Heart left ventricle (tissue), 16 donors: ENCODE measurements around the gene CCL21. TPM values are rescaled to one million over a fixed set of nuclear protein-coding genes. Genes with fewer than 3 reads are reported as not detected.

ENCODE experiments used
- ATAC-seq, 4 donors: fragments of 200-7000 bp; cut with Tn5 transposase; one replicate each; pipeline ENCODE4 v1.9.1; 2020 to 2022; ENCODE audit warnings: moderate library complexity in 4 of 4, mild to moderate bottlenecking in 3 of 4, moderate number of reproducible peaks in 1 of 4
- DNase-seq, 5 donors: peaks; one replicate each; pipeline ENCODE4 v3.0.0-alpha.2; 2020
- H3K27ac ChIP-seq, 12 donors: fragments of 200-600 bp; sonication (generic) in 4 of 12; one replicate each; pipeline versions ENCODE4 v1.5.0 to v1.8.0; 2016 to 2022; ENCODE audit warnings: mild to moderate bottlenecking in 2 of 12
- H3K27me3 ChIP-seq, 9 donors: fragments of 200-600 bp; sonication (generic) in 2 of 9; one replicate each; pipeline versions ENCODE4 v1.5.1 to v1.8.0; 2016 to 2022; ENCODE audit warnings: mild to moderate bottlenecking in 3 of 9
- H3K36me3 ChIP-seq, 9 donors: fragments of 200-600 bp; sonication (generic) in 2 of 9; one replicate each; pipeline versions ENCODE4 v1.5.0 to v1.8.0; 2018 to 2022; ENCODE audit warnings: mild to moderate bottlenecking in 2 of 9
- H3K4me1 ChIP-seq, 12 donors: fragments of 200-600 bp; sonication (generic) in 4 of 12; one replicate each; pipeline versions ENCODE4 v1.5.0 to v1.8.0; 2016 to 2022; ENCODE audit warnings: mild to moderate bottlenecking in 3 of 12
- H3K4me3 ChIP-seq, 12 donors: fragments of 200-600 bp; sonication (generic) in 4 of 12; one replicate each; pipeline versions ENCODE4 v1.5.0 to v1.8.0; 2017 to 2022; ENCODE audit warnings: mild to moderate bottlenecking in 9 of 12, moderate library complexity in 4 of 12
- H3K9me3 ChIP-seq, 12 donors: fragments of 200-600 bp; sonication (generic) in 4 of 12; one replicate each; pipeline versions ENCODE4 v1.5.0 to v1.8.0; 2016 to 2022; ENCODE audit warnings: mild to moderate bottlenecking in 1 of 12
- CTCF ChIP-seq, 12 donors: fragments of 200-600 bp; sonication (generic) in 4 of 12; IDR thresholded peaks; one replicate each; pipeline versions ENCODE4 v1.5.0 to v1.8.0; 2018 to 2022; ENCODE audit warnings: antibody characterized with exemption in 12 of 12, mild to moderate bottlenecking in 5 of 12
- POLR2A ChIP-seq, 2 donors: fragments of 450-650 bp; IDR thresholded peaks; one replicate each; pipeline ENCODE4 v1.6.1; 2017; ENCODE audit warnings: antibody characterized with exemption in 2 of 2, mild to moderate bottlenecking in 2 of 2, moderate library complexity in 2 of 2
- WGBS, 4 donors: extraction: QIAGEN DNeasy Blood & Tissue Kit in 2 of 4; methylation state at CpG; one replicate each; pipeline versions ENCODE4 v1.1.5 to v1.1.7; 2013 to 2018; 5-methylcytosine and 5-hydroxymethylcytosine counted together
- intact Hi-C, 10 donors: fragments of 100-400 bp; cut with DNase I; formaldehyde crosslinking; loops; one replicate each; pipeline versions ENCODE4 v1.11.1 to v1.14.2; 2022
- polyA plus RNA-seq, 2 donors: library from polyadenylated mRNA; stranded (reverse); fragments of 200-250 nt; gene quantifications; one replicate each; pipeline ENCODE4 v1.2.3, GENCODE V29; 2013
- total RNA-seq, 9 donors: library from RNA; depleted of rRNA in 2 of 9; stranded (reverse); fragments of >200 nt in 2 of 9; fragmentation: NEBNext Ultra II Directional in 3 of 9; extraction: Animal tissue kit (Norgen Biotek cat#: 25700) in 3 of 9; gene quantifications; one replicate each; pipeline versions ENCODE4 v1.1.0 to v1.2.4, GENCODE V29; 2016 to 2023
- donor health status: ischemic (EF 13 %, LVEDD 7.1; RV severe dilation, severe dysfunction).
- donor health status: healthy with polysubstance abuse.
- donor health status: DM: no; HTN: yes; CAD: no.
- donor health status: DM: no; HTN: no; CAD: no.
- donor health status: ischemic (EF 25% LVEDD 6.9; RV normal size, moderate dysfunction).
- donor health status: ischemic (EF 25% LVEDD 5.7; RV mildly dilated, moderate dysfunction).
- donor health status: healthy.
- donor health status: DM: yes; HTN: yes; CAD: no.
- donor health status: ischemic (EF 35%, LVEDD 5.7; RV mildly dilated, moderate dysfunction).
- donor health status: nonischemic (EF 11% LVEDD 7.7; RV severe dilation, severe dysfunction).
- donor health status: DM: yes; HTN: yes; CAD: no.
- donor health status: PGD.
- donor health status: ischemic (EF 29% LVEDD 5.4; RV normal size, mild dysfunction).
- donor health status: nonischemic (EF 23%, LVEDD 6.1; RV moderate dilation, normal function).

The CCL21 gene
- total and polyA plus RNA-seq, 11 donors, result 1.3 to 156 (median 16.6) TPM

- Histone ChIP-seq H3K36me3 (no peaks in the 10 kb centered on the region), H3K27me3 (no peaks in the 10 kb centered on the region), H3K4me3 (no peak overlapping the region), H3K27ac (no peak overlapping the region), H3K9me3 (no peaks in the 10 kb centered on the region), H3K4me1 (peaks cover 0 to 28% (median 12%) of the 10 kb centered on the region in 12 donors)
- ATAC-seq (no peak), DNase-seq (no peak)
- no peak for TF ChIP-seq CTCF (IDR thresholded peaks at IDR 0.05)
- no peak for TF ChIP-seq POLR2A (IDR thresholded peaks at IDR 0.05)
- intact Hi-C loops, result no loop called here
Observed at GRCh38 chr9:34714007-34714406, 4.1 kb upstream of the CCL21 start.

DNA sequence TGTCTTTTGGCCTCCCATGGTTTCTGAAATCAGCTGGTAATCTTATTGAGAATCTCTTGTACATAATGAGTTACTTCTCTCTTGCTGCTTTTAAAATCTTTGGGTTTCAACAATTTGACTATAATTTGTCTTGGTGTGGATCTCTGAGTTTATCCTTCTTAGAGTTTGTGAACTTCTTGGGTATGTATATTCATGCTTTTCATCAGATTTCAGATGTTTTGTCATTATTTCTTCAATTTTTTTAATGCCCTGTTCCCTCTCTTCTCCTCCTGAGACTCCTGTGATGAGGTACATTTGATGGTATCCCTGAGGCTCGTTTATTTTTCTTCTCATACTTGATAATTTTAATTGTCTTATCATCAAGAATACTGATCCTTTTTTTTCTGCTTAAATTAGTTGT lies 2.2 kb upstream of the CCL21 start:
- Histone ChIP-seq H3K4me3 (no peak overlapping the region), H3K36me3 (no peaks in the 10 kb centered on the region), H3K4me1 (peaks cover 0 to 21% (median 12%) of the 10 kb centered on the region in 12 donors), H3K27ac (no peak overlapping the region), H3K27me3 (no peaks in the 10 kb centered on the region), H3K9me3 (no peaks in the 10 kb centered on the region)
- ATAC-seq (no peak), DNase-seq (no peak)
- 71 to 73% (median 73%) methylated on average over 1 of the region's 1 CpG for WGBS, 4 donors
- intact Hi-C loops, result no loop called here
- TF ChIP-seq CTCF (IDR thresholded peaks at IDR 0.05) (no peak), POLR2A (IDR thresholded peaks at IDR 0.05) (no peak)

DNA sequence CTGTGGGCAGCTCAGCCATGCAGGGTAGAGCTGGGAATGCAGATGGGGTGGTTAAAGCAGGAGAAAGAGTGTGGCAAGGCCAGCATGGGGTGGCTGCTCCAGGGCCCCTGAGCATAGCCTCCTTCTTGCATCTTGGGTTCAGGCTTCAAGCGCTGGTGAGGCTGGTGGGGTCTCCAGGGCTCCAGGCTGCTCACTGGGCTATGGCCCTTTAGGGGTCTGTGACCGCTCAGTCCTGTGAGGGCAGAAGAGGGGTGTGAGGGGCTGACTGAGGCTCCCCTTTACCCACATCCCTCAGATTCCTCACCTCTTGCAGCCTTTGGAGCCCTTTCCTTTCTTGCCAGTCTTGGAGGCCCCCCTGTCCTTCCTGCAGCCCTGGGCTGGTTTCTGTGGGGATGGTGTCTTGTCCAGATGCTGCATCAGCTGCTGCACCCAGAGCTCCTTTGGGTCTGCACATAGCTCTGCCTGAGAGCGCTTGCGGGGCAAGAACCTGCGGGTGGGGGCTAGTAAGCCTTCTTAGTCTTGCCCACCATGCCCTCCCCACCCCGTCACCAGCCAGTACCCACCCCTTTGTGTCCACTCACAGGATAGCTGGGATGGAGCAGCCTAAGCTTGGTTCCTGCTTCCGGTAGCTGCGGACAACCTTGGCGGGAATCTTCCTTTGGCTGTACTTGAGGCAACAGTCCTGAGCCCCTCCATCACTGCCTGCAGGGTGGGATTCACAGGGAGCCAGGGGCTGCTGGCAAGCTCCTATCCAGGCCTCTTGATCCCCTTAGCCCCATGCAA lies 549 bp downstream of the CCL21 start:
- H3K27me3 ChIP-seq, result no peaks in the 10 kb centered on the region
- H3K36me3 ChIP-seq, result no peaks in the 10 kb centered on the region
- no peaks in the 10 kb centered on the region for H3K9me3 ChIP-seq
- no peak overlapping the region for H3K4me3 ChIP-seq
- intact Hi-C loops, result loop anchor here in 1 of 10 donors (10.0 kb wide), 1 partner anchor 155 kb away; no protein-coding TSS in a partner anchor
- WGBS, 4 donors, result 84 to 91% (median 87%) methylated on average over 6 to 9 of the region's 9 CpGs
- no peak for DNase-seq
- peaks cover 0 to 21% (median 12%) of the 10 kb centered on the region in 12 donors for H3K4me1 ChIP-seq
- TF ChIP-seq POLR2A (IDR thresholded peaks at IDR 0.05), result no peak
- TF ChIP-seq CTCF (IDR thresholded peaks at IDR 0.05), result no peak
- peak overlapping the region in 10 of 12 donors; percentile 47 to 86 (median 71) for H3K27ac ChIP-seq
- ATAC-seq, result peak in 2 of 4 donors; percentile 20 to 43

DNA sequence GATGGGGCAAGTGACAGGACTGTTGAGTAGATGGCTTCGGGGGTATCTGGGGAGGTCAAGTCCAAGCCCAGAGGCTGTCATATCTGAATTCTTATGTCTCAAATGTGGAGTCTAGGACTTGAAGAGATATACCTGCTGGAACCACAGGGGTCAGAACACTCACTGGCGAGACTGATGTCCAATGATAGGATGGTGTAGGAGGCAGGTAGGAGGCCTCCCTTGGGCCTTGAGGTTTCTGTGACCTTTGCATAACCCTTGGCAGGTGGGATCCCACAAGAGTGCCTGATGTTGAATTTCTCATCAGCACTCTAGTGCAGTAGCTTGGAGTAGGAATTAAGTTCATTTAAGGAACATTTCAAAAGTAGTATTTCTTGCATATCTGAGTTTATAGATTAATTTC lies 2.8 kb downstream of the CCL21 start:
- intact Hi-C loops, result loop anchor here in 1 of 10 donors (10.0 kb wide), 1 partner anchor 158 kb away; no protein-coding TSS in a partner anchor
- Histone ChIP-seq H3K36me3 (no peaks in the 10 kb centered on the region), H3K4me1 (peaks cover 0 to 22% (median 12%) of the 10 kb centered on the region in 12 donors), H3K9me3 (no peaks in the 10 kb centered on the region), H3K27ac (no peak overlapping the region), H3K27me3 (no peaks in the 10 kb centered on the region), H3K4me3 (no peak overlapping the region)
- WGBS, 4 donors, result 82 to 95% (median 90%) methylated on average over 2 of the region's 2 CpGs
- no peak for ATAC-seq
- DNase-seq, result no peak
- no peak for TF ChIP-seq POLR2A (IDR thresholded peaks at IDR 0.05)
- TF ChIP-seq CTCF (IDR thresholded peaks at IDR 0.05), result no peak
